ENCODE measurements around the gene COG5. TPM values are rescaled to one million over a fixed set of nuclear protein-coding genes. Genes with fewer than 3 reads are reported as not detected.

COG5 gene
- total and polyA plus RNA-seq, 4 donors, result 4.1 to 27.1 (median 8.4) TPM

DNA sequence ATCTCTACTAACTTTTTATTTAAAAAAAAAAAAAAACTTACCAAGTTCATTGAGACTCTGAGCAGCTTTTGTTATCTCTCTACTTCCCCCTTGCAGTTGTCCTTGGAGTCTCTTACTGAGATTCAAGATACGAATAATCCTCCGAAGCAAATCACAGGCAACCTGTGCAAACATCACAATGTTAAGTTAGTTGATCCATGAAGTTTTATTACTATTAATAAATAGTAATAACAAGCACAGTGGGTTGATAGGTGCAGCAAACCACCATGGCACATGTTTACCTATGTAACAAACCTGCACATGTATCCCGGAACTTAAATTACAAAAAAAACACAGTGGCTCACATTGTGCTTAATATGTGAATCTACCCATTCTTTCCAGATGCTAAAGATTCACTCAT is 36.5 kb downstream of the COG5 start:
- H3K4me3 ChIP-seq (ENCODE audit: low read depth in 1 of 3, low read length in 3 of 3), result no peak overlapping the region
- no peak overlapping the region for H3K9ac ChIP-seq (ENCODE audit: low read depth in 1 of 2, low read length in 2 of 2)
- H3K36me3 ChIP-seq (ENCODE audit: control insufficient read depth in 4 of 4, insufficient read depth in 3 of 4, low read depth in 1 of 4, low read length in 3 of 4), result peaks cover 0 to 4% (median 0%) of the 10 kb centered on the region in 4 donors
- H3K4me1 ChIP-seq (ENCODE audit: control insufficient read depth in 4 of 4, insufficient read depth in 4 of 4, low read length in 3 of 4), result no peaks in the 10 kb centered on the region
- H3K27me3 ChIP-seq (ENCODE audit: control insufficient read depth in 4 of 4, insufficient read depth in 4 of 4, low read length in 3 of 4), result no peaks in the 10 kb centered on the region
- no peak overlapping the region for H3K27ac ChIP-seq (ENCODE audit: low read depth in 1 of 2, low read length in 2 of 2)
- DNase-seq (ENCODE audit: low spot score), result no peak
- WGBS, result 94% methylated on average over 3 of the region's 3 CpGs
- no peaks in the 10 kb centered on the region for H3K9me3 ChIP-seq (ENCODE audit: control insufficient read depth in 4 of 4, low read length in 3 of 4)
- TF ChIP-seq, protein P1, sequence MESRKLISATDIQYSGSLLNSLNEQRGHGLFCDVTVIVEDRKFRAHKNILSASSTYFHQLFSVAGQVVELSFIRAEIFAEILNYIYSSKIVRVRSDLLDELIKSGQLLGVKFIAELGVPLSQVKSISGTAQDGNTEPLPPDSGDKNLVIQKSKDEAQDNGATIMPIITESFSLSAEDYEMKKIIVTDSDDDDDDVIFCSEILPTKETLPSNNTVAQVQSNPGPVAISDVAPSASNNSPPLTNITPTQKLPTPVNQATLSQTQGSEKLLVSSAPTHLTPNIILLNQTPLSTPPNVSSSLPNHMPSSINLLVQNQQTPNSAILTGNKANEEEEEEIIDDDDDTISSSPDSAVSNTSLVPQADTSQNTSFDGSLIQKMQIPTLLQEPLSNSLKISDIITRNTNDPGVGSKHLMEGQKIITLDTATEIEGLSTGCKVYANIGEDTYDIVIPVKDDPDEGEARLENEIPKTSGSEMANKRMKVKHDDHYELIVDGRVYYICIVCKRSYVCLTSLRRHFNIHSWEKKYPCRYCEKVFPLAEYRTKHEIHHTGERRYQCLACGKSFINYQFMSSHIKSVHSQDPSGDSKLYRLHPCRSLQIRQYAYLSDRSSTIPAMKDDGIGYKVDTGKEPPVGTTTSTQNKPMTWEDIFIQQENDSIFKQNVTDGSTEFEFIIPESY (IDR thresholded peaks at IDR 0.05), result no peak
- TF ChIP-seq, protein P2, sequence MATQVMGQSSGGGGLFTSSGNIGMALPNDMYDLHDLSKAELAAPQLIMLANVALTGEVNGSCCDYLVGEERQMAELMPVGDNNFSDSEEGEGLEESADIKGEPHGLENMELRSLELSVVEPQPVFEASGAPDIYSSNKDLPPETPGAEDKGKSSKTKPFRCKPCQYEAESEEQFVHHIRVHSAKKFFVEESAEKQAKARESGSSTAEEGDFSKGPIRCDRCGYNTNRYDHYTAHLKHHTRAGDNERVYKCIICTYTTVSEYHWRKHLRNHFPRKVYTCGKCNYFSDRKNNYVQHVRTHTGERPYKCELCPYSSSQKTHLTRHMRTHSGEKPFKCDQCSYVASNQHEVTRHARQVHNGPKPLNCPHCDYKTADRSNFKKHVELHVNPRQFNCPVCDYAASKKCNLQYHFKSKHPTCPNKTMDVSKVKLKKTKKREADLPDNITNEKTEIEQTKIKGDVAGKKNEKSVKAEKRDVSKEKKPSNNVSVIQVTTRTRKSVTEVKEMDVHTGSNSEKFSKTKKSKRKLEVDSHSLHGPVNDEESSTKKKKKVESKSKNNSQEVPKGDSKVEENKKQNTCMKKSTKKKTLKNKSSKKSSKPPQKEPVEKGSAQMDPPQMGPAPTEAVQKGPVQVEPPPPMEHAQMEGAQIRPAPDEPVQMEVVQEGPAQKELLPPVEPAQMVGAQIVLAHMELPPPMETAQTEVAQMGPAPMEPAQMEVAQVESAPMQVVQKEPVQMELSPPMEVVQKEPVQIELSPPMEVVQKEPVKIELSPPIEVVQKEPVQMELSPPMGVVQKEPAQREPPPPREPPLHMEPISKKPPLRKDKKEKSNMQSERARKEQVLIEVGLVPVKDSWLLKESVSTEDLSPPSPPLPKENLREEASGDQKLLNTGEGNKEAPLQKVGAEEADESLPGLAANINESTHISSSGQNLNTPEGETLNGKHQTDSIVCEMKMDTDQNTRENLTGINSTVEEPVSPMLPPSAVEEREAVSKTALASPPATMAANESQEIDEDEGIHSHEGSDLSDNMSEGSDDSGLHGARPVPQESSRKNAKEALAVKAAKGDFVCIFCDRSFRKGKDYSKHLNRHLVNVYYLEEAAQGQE (IDR thresholded peaks at IDR 0.05), result no peak
- TF ChIP-seq SP1 (IDR thresholded peaks at IDR 0.05) (no peak), HNF4A (conservative IDR thresholded peaks at IDR 0.05) (no peak), FOXA1 (IDR thresholded peaks at IDR 0.05) (no peak), EGR1 (IDR thresholded peaks at IDR 0.05; ENCODE audit: low read depth in 2 of 2) (no peak), JUND (IDR thresholded peaks at IDR 0.05) (no peak), YY1 (IDR thresholded peaks at IDR 0.05) (no peak)
- TF ChIP-seq, protein P3, sequence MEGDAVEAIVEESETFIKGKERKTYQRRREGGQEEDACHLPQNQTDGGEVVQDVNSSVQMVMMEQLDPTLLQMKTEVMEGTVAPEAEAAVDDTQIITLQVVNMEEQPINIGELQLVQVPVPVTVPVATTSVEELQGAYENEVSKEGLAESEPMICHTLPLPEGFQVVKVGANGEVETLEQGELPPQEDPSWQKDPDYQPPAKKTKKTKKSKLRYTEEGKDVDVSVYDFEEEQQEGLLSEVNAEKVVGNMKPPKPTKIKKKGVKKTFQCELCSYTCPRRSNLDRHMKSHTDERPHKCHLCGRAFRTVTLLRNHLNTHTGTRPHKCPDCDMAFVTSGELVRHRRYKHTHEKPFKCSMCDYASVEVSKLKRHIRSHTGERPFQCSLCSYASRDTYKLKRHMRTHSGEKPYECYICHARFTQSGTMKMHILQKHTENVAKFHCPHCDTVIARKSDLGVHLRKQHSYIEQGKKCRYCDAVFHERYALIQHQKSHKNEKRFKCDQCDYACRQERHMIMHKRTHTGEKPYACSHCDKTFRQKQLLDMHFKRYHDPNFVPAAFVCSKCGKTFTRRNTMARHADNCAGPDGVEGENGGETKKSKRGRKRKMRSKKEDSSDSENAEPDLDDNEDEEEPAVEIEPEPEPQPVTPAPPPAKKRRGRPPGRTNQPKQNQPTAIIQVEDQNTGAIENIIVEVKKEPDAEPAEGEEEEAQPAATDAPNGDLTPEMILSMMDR (IDR thresholded peaks at IDR 0.05; ENCODE audit: low read depth, low read length, missing input control), result no peak
- TF ChIP-seq, protein P4, sequence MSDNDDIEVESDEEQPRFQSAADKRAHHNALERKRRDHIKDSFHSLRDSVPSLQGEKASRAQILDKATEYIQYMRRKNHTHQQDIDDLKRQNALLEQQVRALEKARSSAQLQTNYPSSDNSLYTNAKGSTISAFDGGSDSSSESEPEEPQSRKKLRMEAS (IDR thresholded peaks at IDR 0.05), result no peak

DNA sequence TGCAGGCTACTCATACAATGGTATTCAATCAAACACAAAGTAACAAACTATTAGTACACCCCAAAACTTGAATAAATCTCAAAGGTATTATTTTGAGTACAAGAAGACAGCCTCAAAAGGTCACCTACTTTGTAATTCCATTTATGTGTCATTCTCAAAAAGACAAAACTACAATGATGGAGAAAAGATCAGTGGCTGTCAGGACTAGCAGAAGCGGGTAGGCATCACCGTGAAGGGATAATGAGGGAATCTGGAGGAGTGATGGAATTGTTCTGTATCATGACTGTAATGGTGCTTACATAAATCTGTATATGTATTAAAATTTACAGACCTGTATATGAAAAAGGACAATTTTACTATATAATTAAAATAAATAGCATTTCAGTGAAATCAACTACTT is 37.0 kb downstream of the COG5 start:
- no peak for DNase-seq (ENCODE audit: low spot score)
- Histone ChIP-seq H3K36me3 (ENCODE audit: control insufficient read depth in 4 of 4, insufficient read depth in 3 of 4, low read depth in 1 of 4, low read length in 3 of 4) (peaks cover 0 to 4% (median 0%) of the 10 kb centered on the region in 4 donors), H3K9ac (ENCODE audit: low read depth in 1 of 2, low read length in 2 of 2) (no peak overlapping the region), H3K27me3 (ENCODE audit: control insufficient read depth in 4 of 4, insufficient read depth in 4 of 4, low read length in 3 of 4) (no peaks in the 10 kb centered on the region), H3K9me3 (ENCODE audit: control insufficient read depth in 4 of 4, low read length in 3 of 4) (no peaks in the 10 kb centered on the region), H3K4me3 (ENCODE audit: low read depth in 1 of 3, low read length in 3 of 3) (no peak overlapping the region), H3K4me1 (ENCODE audit: control insufficient read depth in 4 of 4, insufficient read depth in 4 of 4, low read length in 3 of 4) (no peaks in the 10 kb centered on the region), H3K27ac (ENCODE audit: low read depth in 1 of 2, low read length in 2 of 2) (no peak overlapping the region)
- 98% methylated on average over 2 of the region's 2 CpGs for WGBS
- TF ChIP-seq, protein P1 (IDR thresholded peaks at IDR 0.05), result no peak
- TF ChIP-seq JUND (IDR thresholded peaks at IDR 0.05) (no peak), TAF1 (conservative IDR thresholded peaks at IDR 0.05) (no peak)
